Amniotic stem cell (primary cell): ENCODE results near the gene LONRF3.

ENCODE experiments used
- DNase-seq: peaks from one replicate; lab custom pipeline; 2025; lab: John Stamatoyannopoulos, UW

The LONRF3 gene

DNA sequence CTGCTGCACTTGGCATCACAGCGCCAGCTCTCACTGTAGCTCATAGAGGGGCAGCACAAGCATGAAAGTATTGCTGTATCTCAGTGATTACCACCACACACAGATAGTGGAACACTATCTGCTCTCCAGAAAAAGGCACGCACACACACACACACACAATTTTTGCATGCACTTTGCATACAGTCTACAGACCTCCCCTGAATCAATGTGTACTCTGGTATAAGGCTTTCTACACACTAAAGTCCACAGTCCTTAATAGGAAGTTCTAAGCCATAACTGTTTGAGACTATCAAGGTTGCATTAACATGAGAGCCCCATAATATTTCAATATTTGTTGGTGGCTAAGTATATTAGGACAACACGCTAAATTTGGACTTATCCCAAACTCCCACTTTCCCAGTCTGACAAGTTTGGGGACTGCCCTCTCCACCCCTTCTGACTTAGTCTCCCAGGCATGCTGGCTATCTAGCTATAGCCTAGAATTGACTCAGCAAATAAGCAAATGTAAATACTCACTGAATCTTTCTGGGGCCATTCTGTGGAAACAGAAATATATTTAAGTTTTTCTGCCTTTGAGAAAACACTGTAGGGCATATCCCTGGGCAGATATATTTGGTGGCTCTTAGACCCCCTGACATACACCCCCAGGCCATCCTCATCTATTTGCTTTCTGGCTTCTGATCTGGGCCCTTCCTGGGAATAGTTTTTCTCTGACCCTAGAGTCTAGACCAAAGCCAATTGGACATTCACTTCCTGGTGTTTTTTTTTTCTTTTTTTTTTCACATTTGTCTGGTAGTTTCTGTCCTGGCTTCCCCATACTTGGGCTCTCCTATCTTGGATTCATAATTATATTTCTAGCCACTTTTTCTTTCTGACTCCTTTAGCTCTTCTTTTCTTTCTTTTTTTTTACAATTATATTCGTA, 62.0 kb downstream of the LONRF3 start:
- no peak for DNase-seq

GRCh38 chrX:119040432-119040831, 66.0 kb downstream of the LONRF3 start:
- DNase-seq, result no peak

DNA sequence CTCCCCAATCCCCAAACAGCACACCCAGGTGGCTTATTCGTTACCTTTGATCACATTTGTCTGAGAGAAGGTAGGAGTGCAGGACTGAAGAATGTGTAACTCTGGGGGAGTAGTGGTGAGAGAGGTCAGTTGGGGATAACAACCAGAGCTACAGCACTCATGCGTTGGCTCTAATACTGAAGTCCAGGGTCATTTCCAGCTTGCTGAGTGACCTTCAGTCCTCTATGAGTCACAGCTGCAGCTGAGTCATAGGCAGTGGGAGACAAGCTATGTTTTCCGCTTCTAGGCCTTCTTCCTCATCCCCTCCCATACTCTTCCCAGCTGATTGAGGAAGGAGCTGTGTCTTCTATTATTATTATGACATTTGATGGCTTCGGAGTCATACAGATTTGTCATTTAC, 66.8 kb downstream of the LONRF3 start:
- DNase-seq, result peak; percentile 35

- DNase-seq, result no peak
Observed at GRCh38 chrX:119042040-119042439, 67.6 kb downstream of the LONRF3 start.

GRCh38 chrX:119042996-119043395, 68.6 kb downstream of the LONRF3 start:
- DNase-seq, result no peak

GRCh38 chrX:119045884-119046283, 71.5 kb downstream of the LONRF3 start:
- no peak for DNase-seq

- DNase-seq, result no peak
Observed at GRCh38 chrX:119055687-119056086, 81.3 kb downstream of the LONRF3 start.

DNA sequence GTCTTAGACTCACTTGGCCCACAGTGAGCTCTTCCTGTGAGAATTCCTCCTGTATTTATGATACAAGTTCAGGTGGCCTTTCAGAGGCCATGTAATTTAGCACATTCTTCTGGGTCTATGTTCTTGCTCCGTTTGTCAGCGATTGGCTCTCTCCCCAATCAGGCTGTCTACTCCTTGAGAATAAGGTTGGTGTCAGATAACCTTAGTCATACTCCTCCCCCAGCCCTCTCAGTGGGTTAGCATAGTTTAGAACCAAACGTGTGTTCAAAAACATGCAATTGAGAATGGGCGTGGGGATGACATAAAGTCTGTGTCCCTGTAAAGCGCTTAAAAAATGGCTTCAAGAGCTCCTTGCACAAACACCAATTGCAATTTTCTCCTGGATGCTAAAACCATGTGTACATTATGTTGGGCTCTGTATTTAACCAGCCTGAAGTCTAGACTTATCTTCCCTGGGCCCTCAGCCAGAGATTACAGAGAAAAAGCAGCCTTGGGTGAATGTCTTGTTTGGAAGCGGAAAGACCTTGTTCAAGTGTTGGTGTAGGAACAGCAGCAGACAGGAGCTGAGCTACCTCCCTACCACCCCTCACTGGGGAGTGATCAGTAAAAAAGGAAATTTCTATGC, 88.4 kb downstream of the LONRF3 start:
- no peak for DNase-seq

DNA sequence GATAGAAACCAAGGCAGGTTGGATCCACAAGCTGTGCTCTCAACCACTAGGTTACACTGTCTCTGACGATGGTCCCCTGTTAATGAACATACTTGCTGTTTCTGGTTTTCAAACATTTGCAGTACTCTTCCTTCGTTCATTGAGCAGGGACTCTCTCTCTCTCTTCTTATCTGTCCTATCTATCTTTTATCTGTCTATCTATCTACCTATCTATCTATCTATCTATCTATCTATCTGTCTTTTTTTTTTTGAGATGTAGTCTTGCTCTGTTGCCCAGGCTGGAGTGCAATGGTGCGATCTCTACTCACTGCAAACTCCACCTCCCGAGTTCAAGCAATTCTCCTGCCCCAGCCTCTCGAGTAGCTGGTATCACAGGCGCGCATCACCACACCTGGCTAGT, 89.0 kb downstream of the LONRF3 start:
- no peak for DNase-seq

DNA sequence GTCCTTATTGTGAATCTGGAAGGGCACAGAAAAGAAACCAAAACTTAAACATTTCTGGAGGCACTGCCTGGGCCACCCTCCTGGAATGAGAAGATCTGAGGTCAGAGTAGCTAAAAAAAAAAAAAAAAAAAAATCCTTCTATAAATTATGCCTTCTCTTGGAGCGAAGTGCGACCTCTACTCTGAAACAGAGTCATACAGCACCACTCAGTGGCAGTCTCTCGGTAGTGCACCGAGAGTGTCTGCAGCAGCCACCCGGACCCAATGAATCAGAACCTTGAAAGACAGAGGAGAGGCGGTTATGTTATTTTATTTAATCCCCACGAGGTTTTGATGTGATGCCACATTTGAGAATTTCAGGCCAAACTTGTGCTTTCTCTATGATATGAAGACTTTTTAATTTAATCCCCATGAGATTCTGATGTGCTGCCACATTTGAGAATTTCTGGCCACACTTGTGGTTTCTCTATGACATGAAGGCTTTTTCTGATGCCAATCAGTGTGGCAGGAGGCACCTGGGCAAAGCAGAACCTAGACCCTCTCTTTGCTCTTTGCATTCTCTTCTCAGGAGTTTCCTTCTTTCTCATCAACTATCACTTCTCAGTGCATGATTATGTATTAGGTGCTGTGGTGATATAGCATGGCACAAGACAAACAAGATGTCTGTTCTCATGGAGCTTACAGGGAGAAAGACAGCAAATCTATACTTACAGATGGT, 92.8 kb downstream of the LONRF3 start:
- DNase-seq, result peak; percentile 47
